NCI-H2196 (cell line): Measurements from ENCODE around the gene GLRX3.

ENCODE experiments used
- DNase-seq: peaks from one replicate; lab custom pipeline; 2025; ENCODE audit not compliant: unreplicated experiment; lab: John Stamatoyannopoulos, UW

Gene GLRX3

GRCh38 chr10:130203626-130204025, 67.4 kb downstream of the GLRX3 start:
- DNase-seq = no peak

- DNase-seq = no peak
These were observed 70.1 kb downstream of the GLRX3 start for GRCh38 chr10:130206216-130206737.

- DNase-seq = no peak
These were observed 71.0 kb downstream of the GLRX3 start for GRCh38 chr10:130207205-130207604.

GRCh38 chr10:130208807-130209206, 72.6 kb downstream of the GLRX3 start:
- DNase-seq = no peak

- DNase-seq = no peak
These were observed 76.6 kb downstream of the GLRX3 start for GRCh38 chr10:130212746-130213145.

GRCh38 chr10:130213286-130214080, 77.3 kb downstream of the GLRX3 start:
- DNase-seq = no peak

GRCh38 chr10:130214431-130214830, 78.2 kb downstream of the GLRX3 start:
- DNase-seq = no peak

GRCh38 chr10:130215151-130215930, 79.2 kb downstream of the GLRX3 start:
- DNase-seq = peak; percentile 11

- no peak for DNase-seq
These were observed 79.7 kb downstream of the GLRX3 start for GRCh38 chr10:130215931-130216231.

GRCh38 chr10:130218181-130218641, 82.0 kb downstream of the GLRX3 start:
- no peak for DNase-seq

- DNase-seq = no peak
These were observed 82.7 kb downstream of the GLRX3 start for GRCh38 chr10:130218936-130219335.

- no peak for DNase-seq
These were observed 84.3 kb downstream of the GLRX3 start for GRCh38 chr10:130220251-130221185.

- DNase-seq = peak; percentile 44
These were observed 85.5 kb downstream of the GLRX3 start for GRCh38 chr10:130221456-130222375.

- DNase-seq = no peak
These were observed 86.2 kb downstream of the GLRX3 start for GRCh38 chr10:130222381-130222780.

GRCh38 chr10:130224228-130224627, 88.0 kb downstream of the GLRX3 start:
- no peak for DNase-seq

GRCh38 chr10:130226012-130226411, 89.8 kb downstream of the GLRX3 start:
- DNase-seq = no peak

GRCh38 chr10:130227883-130228282, 91.7 kb downstream of the GLRX3 start:
- DNase-seq = no peak
